WI38 (cell line): ENCODE results near the gene ELL.

ENCODE experiments used
- H3K4me3 ChIP-seq: 2 replicates; pipeline ENCODE4 v1.5.1; 2011; ENCODE audit warnings: low read depth, mild to moderate bottlenecking, control low read depth, low read length
- TF ChIP-seq, protein P1 (sequence below): IDR thresholded peaks from 2 replicates; pipeline ENCODE4 v1.5.1; 2012; ENCODE audit warnings: low read depth, mild to moderate bottlenecking, control low read depth, low read length

ELL gene

DNA sequence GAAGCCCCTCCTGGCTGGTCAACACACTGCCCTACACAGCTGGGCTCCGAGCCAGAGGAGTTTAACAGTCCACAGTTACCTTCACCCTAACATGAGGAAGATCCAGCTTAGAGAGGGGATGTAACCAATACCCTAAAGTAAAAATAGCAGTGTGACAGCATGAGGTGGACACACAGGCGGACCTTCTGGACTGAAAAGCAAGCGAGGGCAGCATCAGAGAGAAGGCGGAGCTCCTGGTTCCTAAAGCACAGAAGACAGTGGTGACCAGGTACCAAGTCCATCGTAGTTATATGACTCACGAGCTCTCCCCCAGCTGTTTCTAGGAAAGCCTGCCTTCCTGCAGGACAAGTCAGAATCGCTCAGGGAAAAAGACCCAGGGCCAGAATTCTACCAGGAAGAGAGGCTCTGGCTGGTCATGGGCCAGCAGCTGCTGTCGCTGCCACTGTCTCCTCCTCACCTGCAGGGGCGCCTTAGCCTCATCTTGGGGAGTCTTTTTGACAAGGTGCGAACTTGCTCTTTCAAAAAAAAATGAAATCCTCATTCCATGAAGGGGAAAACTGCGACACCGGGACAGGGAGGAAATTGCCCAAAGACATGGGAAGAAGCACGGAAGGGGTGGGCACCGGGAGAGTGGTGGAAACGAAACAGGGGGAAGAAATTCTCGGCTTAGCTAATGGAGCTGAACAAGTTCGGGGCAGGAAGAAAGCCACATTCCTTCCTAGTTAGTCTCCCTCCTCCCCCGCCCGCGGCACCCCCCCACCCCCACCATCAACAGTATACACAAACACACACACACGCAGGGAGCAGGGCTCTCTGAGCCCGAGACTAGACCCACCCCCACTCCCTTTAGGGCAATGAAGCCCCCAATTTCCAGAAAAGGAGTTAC is 1.7 kb downstream of the ELL start:
- TF ChIP-seq, protein P1, sequence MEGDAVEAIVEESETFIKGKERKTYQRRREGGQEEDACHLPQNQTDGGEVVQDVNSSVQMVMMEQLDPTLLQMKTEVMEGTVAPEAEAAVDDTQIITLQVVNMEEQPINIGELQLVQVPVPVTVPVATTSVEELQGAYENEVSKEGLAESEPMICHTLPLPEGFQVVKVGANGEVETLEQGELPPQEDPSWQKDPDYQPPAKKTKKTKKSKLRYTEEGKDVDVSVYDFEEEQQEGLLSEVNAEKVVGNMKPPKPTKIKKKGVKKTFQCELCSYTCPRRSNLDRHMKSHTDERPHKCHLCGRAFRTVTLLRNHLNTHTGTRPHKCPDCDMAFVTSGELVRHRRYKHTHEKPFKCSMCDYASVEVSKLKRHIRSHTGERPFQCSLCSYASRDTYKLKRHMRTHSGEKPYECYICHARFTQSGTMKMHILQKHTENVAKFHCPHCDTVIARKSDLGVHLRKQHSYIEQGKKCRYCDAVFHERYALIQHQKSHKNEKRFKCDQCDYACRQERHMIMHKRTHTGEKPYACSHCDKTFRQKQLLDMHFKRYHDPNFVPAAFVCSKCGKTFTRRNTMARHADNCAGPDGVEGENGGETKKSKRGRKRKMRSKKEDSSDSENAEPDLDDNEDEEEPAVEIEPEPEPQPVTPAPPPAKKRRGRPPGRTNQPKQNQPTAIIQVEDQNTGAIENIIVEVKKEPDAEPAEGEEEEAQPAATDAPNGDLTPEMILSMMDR = peak; percentile 49
- peak overlapping the region; percentile 83 for H3K4me3 ChIP-seq

DNA sequence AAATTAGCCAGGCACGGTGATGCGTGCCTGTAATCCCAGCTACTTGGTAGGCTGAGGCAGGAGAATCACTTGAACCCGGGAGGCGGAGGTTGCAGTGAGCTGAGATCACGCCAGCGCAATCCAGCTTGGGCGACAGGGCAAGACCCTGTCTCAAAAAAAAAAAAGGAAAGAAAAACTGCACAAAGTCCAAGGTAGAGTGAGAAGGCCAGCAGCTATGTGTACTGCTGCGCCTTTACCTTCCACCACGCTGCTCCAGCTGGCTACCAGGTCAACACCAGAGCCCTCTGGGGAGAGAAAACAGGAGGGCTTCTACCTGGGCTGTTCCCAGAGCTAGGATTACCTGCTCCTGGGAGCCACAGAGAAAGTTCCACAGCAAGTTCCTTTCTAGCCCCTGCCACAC is 3.2 kb downstream of the ELL start:
- TF ChIP-seq, protein P1 = no peak
- H3K4me3 ChIP-seq = no peak overlapping the region

DNA sequence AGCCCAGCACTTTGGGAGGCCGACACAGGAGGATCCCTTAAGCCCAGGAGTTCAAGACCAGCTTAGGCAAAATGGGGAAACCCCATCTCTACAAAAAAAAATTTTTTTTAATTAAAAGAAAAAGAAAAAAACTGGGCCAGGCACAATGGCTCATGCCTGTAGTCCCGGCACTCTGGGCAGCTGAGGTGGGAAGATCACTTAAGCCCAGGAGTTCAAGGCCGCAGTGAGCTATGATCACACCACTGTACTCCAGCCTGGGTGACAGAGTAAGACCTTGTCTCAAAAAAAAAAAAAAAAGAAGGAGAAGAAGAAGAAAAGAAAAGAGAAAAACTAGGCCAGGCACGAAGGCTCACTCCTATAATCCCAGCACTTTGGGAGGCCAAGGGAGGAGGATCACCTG is 4.3 kb downstream of the ELL start:
- TF ChIP-seq, protein P1 = no peak
- H3K4me3 ChIP-seq = no peak overlapping the region

DNA sequence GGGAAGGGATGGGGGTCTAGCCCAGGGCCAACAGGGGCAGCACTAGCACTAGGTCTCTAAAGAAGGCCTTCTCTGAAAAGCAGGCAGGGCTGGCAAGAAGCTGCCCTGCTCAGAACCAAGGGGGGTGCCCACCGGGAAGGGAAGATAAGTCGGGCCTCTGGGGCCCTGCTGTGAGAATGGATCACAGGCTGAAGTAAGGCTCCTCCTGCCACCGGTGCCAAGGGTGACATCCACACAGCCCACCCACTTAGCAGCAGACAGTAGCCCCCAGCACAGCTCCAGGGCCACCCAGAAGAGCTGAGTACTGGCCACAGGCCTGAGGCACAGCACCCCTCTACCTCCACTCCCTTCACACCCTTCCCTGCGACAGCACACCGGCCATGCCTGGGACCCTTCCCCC is 5.9 kb downstream of the ELL start:
- TF ChIP-seq, protein P1 = no peak
- H3K4me3 ChIP-seq = no peak overlapping the region

DNA sequence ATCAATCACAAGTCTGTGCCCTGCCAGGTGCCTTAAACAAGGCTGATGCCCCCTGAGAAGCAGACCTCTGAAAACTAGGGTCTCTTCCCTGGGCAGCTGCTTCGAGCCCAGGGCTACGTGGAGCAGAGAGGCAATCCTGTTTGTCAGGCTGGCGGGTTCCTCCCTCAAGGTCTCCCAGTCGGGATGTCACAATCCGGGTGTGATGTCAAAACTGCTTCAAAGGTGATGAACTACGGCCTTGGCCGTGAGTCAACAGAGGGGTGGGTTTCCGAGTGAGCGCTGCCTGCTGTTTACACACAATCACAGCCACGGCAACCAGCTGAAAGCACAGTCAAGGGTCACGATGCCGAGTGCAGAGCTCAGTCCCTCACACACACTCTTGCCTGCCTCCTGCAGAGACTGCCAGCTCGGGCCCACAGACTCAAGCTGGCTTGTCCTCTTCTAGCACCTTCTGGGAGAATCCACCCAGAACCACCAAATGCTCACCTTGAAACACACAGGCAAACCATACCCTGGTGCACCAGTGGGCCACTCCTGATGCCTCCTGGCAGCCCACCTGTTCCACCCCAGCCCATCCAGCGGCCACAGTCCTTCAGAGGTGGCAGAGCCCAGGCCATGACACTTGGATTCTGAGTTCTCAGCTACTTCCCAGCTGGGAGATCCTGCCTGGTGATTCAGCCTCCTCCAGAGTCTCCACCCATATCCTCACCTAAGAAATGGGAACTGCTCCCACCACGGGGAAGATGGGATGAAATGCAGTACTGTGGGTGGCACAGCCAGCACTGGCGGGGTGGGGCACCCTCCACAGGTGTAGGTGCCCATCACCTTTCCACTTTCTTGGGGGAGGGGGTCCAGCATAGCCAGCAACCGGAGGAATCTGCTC is 6.8 kb downstream of the ELL start:
- TF ChIP-seq, protein P1 = no peak
- no peak overlapping the region for H3K4me3 ChIP-seq

DNA sequence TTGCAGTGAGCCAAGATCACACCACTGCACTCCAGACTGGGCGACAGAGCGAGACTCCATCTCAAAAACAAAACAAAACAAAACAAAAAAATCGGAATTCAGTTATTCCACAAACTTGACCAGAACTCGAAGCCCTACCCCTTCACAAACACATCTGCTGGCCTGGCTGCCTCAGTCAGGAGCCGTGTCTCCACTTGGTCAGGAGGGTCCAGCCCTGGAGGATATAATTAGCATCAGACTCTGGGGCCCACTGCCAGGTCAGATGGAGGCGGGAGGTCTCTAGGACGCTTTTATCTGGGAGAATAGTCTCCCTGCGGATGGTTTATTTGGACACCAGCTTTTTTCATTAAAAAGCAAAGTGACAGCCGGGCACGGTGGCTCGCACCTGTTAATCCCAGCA is 8.0 kb downstream of the ELL start:
- TF ChIP-seq, protein P1 = no peak

DNA sequence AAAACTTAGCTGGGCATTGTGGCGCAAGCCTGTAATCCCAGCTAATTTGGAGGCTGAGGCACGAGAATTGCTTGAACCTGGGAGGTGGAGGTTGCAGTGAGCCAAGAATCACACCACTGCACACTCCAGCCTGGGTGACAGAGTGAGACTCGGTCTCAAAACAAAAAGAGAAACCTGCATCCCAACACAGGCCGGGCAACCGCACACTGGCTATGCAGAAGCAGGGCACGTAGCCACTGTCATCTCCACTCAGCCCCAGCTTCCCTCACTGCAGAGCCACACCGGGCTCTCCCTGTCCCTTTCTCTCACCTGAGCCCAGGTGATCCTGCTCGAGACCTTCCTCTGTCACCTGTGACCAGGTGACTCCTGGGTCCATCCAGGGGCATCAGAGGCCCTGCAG is 11.7 kb downstream of the ELL start:
- H3K4me3 ChIP-seq = no peak overlapping the region

More for the DNA sequence above, 8.0 kb downstream of the ELL start:
- H3K4me3 ChIP-seq = no peak overlapping the region

More for the DNA sequence above, 11.7 kb downstream of the ELL start:
- TF ChIP-seq, protein P1 = no peak
